Transverse colon (tissue), 4 donors: Measurements from ENCODE around the gene MXD4. TPM values are rescaled to one million over a fixed set of nuclear protein-coding genes. Genes with fewer than 3 reads are reported as not detected.

Source experiments
- DNase-seq: peaks from one replicate; pipeline ENCODE4 v3.0.0-alpha.2; 2019
- H3K27ac ChIP-seq, 4 donors: fragments of 200-600 bp; sonication (generic); 2 replicates each; pipeline ENCODE4 v1.5.1; 2016 to 2018; ENCODE audit warnings: inconsistent platforms in 4 of 4
- H3K27me3 ChIP-seq: fragments of 200-600 bp; sonication (generic); 2 replicates; pipeline ENCODE4 v1.5.1; 2017; ENCODE audit warnings: inconsistent platforms
- H3K36me3 ChIP-seq, 4 donors: fragments of 200-600 bp; sonication (generic); 2 replicates each; pipeline ENCODE4 v1.5.1; 2017 to 2019; ENCODE audit warnings: inconsistent platforms in 4 of 4
- H3K4me1 ChIP-seq, 4 donors: fragments of 200-600 bp; sonication (generic); 2 replicates each; pipeline ENCODE4 v1.5.1; 2017 to 2020; ENCODE audit warnings: inconsistent platforms in 4 of 4
- H3K4me3 ChIP-seq, 4 donors: fragments of 200-600 bp; sonication (generic); 1 replicate in 1 of 4; 2 replicates in 3 of 4; pipeline versions ENCODE4 v1.5.1 to v1.6.1; 2017 to 2019; ENCODE audit warnings: inconsistent platforms in 4 of 4
- H3K9me3 ChIP-seq, 2 donors: fragments of 200-600 bp; sonication (generic); 2 replicates each; pipeline ENCODE4 v1.5.1; 2017 to 2019; ENCODE audit warnings: inconsistent platforms in 2 of 2
- EP300 ChIP-seq: sonication (generic); formaldehyde crosslinking; IDR thresholded peaks from one replicate; pipeline ENCODE4 v1.6.1; 2017; ENCODE audit warnings: antibody characterized with exemption, low read depth
- POLR2A ChIP-seq: fragments of 450-650 bp; IDR thresholded peaks from one replicate; pipeline ENCODE4 v1.6.1; 2016; ENCODE audit warnings: antibody characterized with exemption, mild to moderate bottlenecking, moderate library complexity
- POLR2AphosphoS5 ChIP-seq, 3 donors: sonication (generic); formaldehyde crosslinking; IDR thresholded peaks; one replicate each; pipeline ENCODE4 v1.6.1; 2016; ENCODE audit warnings: antibody characterized with exemption in 3 of 3
- WGBS, 2 donors: methylation state at CpG; one replicate each; pipeline ENCODE4 v1.1.5; 2018; ENCODE audit warnings: low coverage in 1 of 2; 5-methylcytosine and 5-hydroxymethylcytosine counted together
- in situ Hi-C, 4 donors: fragments of 200-750 bp; cut with MboI; loops; one replicate each; pipeline versions ENCODE4 v1.15.0 to v1.15.1; 2017; ENCODE audit warnings: low sequenced_read_pairs in 3 of 4, low pct_ligation_motif_present in 1 of 4, low pct_unique_long_range_greater_than_20kb in 1 of 4
- intact Hi-C: fragments of 100-400 bp; cut with DNase I; formaldehyde crosslinking; loops from one replicate; pipeline ENCODE4 v1.15.1; 2023; ENCODE audit warnings: low total_unique reads
- total RNA-seq, 4 donors: library from RNA; depleted of rRNA; stranded (reverse); fragments of >200 nt; gene quantifications; one replicate each; pipeline ENCODE4 v1.1.0, GENCODE V29; 2016
- TF ChIP-seq, protein P1 (sequence below), 5 experiments: fragments of 200-600 bp in 3 of 5; fragments of 450-650 bp in 2 of 5; sonication (generic) in 3 of 5; IDR thresholded peaks; 1 replicate in 2 of 5; 2 replicates in 3 of 5; pipeline ENCODE4 v1.5.1; 2016 to 2017; ENCODE audit warnings: antibody characterized with exemption in 5 of 5, inconsistent platforms in 3 of 5, mild to moderate bottlenecking in 2 of 5, moderate library complexity in 1 of 5

MXD4 gene
- total RNA-seq, 4 donors from 2014 or later: 48.1 to 101 (median 57.7) TPM

DNA sequence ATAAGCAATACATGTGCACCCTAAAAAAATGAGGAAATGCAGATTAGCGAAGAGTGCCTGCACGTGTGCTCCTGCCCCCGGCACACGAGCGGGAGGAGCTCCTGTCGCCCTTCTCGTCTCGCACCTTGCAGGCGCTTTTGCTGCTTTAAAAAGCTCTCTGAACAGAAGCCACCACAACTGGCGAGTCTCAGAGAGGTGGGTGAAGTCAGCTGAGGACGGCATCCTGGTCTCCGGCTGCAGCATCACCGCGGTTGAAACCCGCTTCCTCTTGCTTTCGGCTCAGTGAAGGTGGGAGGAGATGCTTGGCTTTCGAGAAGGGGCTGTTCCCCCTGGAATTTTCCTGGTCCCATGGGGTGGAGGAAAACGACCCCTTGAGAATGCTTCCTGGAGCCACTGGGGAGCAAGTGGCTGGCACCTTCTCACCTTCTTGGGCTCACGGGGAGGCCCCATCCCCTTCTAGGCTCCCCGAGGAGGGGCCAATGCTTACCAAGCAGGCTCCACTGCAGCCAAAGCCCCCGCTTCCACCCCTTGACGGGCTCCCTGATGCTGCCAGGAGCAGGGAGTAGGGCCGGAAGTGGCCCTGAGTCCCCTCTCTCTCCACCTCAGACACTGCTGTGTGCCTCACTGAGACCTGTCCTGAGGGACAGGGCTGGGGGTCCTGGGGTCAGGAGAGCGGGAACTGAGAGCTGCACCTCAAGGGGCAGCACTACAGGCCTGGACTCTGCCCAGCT is 29.2 kb upstream of the MXD4 start:
- TF ChIP-seq, protein P1, sequence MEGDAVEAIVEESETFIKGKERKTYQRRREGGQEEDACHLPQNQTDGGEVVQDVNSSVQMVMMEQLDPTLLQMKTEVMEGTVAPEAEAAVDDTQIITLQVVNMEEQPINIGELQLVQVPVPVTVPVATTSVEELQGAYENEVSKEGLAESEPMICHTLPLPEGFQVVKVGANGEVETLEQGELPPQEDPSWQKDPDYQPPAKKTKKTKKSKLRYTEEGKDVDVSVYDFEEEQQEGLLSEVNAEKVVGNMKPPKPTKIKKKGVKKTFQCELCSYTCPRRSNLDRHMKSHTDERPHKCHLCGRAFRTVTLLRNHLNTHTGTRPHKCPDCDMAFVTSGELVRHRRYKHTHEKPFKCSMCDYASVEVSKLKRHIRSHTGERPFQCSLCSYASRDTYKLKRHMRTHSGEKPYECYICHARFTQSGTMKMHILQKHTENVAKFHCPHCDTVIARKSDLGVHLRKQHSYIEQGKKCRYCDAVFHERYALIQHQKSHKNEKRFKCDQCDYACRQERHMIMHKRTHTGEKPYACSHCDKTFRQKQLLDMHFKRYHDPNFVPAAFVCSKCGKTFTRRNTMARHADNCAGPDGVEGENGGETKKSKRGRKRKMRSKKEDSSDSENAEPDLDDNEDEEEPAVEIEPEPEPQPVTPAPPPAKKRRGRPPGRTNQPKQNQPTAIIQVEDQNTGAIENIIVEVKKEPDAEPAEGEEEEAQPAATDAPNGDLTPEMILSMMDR (IDR thresholded peaks at IDR 0.05): no peak
- TF ChIP-seq POLR2AphosphoS5 (IDR thresholded peaks at IDR 0.05) (no peak), EP300 (no peak), POLR2A (no peak)
- Histone ChIP-seq H3K4me3 (no peak overlapping the region), H3K4me1 (no peaks in the 10 kb centered on the region), H3K27me3 (no peaks in the 10 kb centered on the region), H3K36me3 (no peaks in the 10 kb centered on the region), H3K9me3 (no peaks in the 10 kb centered on the region), H3K27ac (no peak overlapping the region)
- peak; percentile 51 for DNase-seq
- 75% methylated on average over 24 of the region's 24 CpGs; no CpG with 5 or more reads in 1 of the 2 donors for WGBS, 2 donors
- in situ Hi-C loops: no loop called here
- intact Hi-C loops: no loop called here

DNA sequence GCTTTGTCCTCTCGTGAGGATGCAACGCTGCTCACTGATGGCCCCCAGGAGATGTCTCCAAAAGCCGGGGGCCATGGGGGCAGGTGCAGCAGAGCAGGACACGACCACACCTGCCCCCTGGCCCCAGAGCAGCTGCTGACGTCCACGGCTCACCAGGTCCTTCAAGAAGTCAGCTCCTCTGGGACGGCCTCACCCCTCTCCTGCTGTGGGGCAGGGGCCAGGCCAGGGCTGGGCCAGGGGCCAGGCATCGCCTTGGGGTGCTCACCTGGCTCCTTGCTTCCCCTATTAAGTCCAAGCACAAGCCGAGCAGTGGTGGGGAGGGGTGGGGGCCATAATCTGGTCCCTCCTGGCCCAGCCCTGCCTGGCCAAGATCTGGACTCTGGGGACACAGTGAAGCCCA is 28.6 kb upstream of the MXD4 start:
- Histone ChIP-seq H3K9me3 (no peaks in the 10 kb centered on the region), H3K27ac (no peak overlapping the region), H3K27me3 (no peaks in the 10 kb centered on the region), H3K36me3 (no peaks in the 10 kb centered on the region), H3K4me3 (no peak overlapping the region), H3K4me1 (no peaks in the 10 kb centered on the region)
- 93% methylated on average over 7 of the region's 9 CpGs; no CpG with 5 or more reads in 1 of the 2 donors for WGBS, 2 donors
- in situ Hi-C loops: no loop called here
- intact Hi-C loops: no loop called here
- DNase-seq: no peak
- TF ChIP-seq POLR2A: no peak
- TF ChIP-seq, protein P1 (IDR thresholded peaks at IDR 0.05): no peak
- no peak for TF ChIP-seq EP300
- no peak for TF ChIP-seq POLR2AphosphoS5 (IDR thresholded peaks at IDR 0.05)

DNA sequence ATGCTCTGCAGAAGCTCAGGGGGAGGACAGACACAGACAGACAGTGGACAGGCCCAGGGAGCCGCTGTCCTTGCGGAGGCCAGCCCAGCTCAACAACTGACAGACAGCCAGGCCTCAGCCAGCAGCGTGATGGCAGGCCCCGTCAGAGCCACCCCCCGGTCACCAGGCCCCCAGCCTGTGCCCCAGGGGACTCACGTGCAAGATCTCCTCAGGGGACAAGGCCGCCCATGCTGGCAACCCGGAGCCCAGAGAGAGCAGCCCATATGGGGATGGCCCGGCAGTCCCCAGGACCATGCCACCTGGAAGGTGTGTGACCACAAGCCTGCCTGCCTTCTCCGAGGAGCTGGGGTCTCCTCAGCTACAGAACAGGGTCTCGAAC is 28.0 kb upstream of the MXD4 start:
- TF ChIP-seq POLR2A (no peak), POLR2AphosphoS5 (IDR thresholded peaks at IDR 0.05) (no peak), EP300 (no peak)
- Histone ChIP-seq H3K36me3 (no peaks in the 10 kb centered on the region), H3K27me3 (no peaks in the 10 kb centered on the region), H3K9me3 (no peaks in the 10 kb centered on the region), H3K4me1 (no peaks in the 10 kb centered on the region), H3K4me3 (no peak overlapping the region), H3K27ac (no peak overlapping the region)
- intact Hi-C loops: no loop called here
- in situ Hi-C loops: no loop called here
- DNase-seq: no peak
- 91% methylated on average over 9 of the region's 11 CpGs; no CpG with 5 or more reads in 1 of the 2 donors for WGBS, 2 donors

DNA sequence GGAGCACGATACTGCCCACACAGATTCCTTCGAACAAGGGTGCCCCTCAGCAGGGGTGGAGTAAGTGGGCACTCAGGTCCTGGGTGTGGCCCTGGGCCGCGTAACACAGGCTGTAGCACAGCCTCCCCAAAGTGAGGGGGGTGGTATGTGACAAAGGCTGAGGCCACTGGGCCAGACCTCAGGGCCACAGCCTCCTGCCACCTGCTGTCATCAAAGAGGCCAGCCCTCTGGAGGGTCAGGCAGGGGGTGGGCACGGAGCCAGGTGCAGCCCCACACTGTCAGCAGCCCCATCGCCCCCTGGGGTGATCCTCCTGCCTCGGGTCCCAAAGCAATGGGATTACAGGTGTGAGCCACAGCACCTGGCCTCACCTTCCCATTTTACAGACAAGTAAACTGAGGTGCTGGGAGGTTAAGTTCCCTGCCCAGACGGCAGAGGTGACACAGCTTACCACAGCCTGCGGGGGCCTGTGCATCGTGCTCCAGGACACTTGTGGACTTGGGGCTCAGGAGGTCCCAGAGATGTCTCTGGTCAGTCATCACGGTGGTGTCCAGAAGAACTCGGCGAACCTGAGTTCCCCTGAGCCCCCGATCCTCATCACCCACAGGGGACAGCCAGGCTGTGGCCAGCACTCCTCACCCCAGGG is 27.5 kb upstream of the MXD4 start:
- Histone ChIP-seq H3K27ac (no peak overlapping the region), H3K4me1 (no peaks in the 10 kb centered on the region), H3K27me3 (no peaks in the 10 kb centered on the region), H3K36me3 (no peaks in the 10 kb centered on the region), H3K4me3 (no peak overlapping the region), H3K9me3 (no peaks in the 10 kb centered on the region)
- no peak for DNase-seq
- 88% methylated on average over 7 of the region's 14 CpGs; no CpG with 5 or more reads in 1 of the 2 donors for WGBS, 2 donors
- in situ Hi-C loops (no loop called here), intact Hi-C loops (no loop called here)
- TF ChIP-seq POLR2A (no peak), POLR2AphosphoS5 (IDR thresholded peaks at IDR 0.05) (no peak), EP300 (no peak)
- TF ChIP-seq, protein P1 (IDR thresholded peaks at IDR 0.05): no peak
